GM12891 (cell line): ENCODE results near the gene LIPJ.

Source experiments
- POLR2A ChIP-seq: IDR thresholded peaks from 2 replicates; pipeline ENCODE4 v1.6.1; 2011; ENCODE audit warnings: low read depth, low read length, control low read depth
- TAF1 ChIP-seq: IDR thresholded peaks from 2 replicates; pipeline ENCODE4 v1.6.1; 2011; ENCODE audit warnings: low read depth, low read length, control low read depth

- TF ChIP-seq POLR2A: no peak
- TF ChIP-seq TAF1: no peak
These were observed 28.9 kb upstream of the LIPJ start for GRCh38 chr10:88557658-88558057.
